ENCODE measurements around the gene ZBTB40. TPM values are rescaled to one million over a fixed set of nuclear protein-coding genes. Genes with fewer than 3 reads are reported as not detected.

Gene ZBTB40
- total RNA-seq, 1 donor from 2014 or later, result 7.4 TPM

DNA sequence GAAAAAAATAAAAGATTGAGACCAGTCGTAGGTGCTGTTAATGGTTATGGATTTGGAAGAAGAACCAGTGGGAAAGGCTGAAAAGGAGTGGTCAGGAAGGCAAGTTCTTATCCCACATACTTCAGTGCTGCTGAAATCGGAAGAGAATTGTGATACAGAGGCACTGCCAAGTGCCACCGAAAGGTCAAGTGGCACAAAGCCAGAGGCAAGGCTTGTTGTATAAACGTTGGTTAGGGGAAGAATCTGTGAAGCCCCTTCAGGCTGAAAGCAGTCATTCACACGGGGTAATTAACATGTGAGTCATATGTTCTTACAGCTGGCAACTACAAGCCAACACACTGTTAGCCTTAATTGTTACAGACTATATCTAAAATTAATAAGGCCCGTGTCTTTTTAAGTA is 48.8 kb downstream of the ZBTB40 start:
- no peak for FAIRE-seq
- DNase-seq (ENCODE audit: low read depth), result peak; percentile 59
- no peak overlapping the region for H3K4me3 ChIP-seq (ENCODE audit: low read depth, low read length)
- peaks cover 3% of the 10 kb centered on the region for H3K36me3 ChIP-seq (ENCODE audit: control insufficient read depth, insufficient read depth, low read length)
- H3K27me3 ChIP-seq (ENCODE audit: control insufficient read depth, insufficient read depth, low read length), result no peaks in the 10 kb centered on the region
- TF ChIP-seq, protein P1, sequence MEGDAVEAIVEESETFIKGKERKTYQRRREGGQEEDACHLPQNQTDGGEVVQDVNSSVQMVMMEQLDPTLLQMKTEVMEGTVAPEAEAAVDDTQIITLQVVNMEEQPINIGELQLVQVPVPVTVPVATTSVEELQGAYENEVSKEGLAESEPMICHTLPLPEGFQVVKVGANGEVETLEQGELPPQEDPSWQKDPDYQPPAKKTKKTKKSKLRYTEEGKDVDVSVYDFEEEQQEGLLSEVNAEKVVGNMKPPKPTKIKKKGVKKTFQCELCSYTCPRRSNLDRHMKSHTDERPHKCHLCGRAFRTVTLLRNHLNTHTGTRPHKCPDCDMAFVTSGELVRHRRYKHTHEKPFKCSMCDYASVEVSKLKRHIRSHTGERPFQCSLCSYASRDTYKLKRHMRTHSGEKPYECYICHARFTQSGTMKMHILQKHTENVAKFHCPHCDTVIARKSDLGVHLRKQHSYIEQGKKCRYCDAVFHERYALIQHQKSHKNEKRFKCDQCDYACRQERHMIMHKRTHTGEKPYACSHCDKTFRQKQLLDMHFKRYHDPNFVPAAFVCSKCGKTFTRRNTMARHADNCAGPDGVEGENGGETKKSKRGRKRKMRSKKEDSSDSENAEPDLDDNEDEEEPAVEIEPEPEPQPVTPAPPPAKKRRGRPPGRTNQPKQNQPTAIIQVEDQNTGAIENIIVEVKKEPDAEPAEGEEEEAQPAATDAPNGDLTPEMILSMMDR (IDR thresholded peaks at IDR 0.05; ENCODE audit: insufficient read depth, low read length, severe bottlenecking), result no peak

DNA sequence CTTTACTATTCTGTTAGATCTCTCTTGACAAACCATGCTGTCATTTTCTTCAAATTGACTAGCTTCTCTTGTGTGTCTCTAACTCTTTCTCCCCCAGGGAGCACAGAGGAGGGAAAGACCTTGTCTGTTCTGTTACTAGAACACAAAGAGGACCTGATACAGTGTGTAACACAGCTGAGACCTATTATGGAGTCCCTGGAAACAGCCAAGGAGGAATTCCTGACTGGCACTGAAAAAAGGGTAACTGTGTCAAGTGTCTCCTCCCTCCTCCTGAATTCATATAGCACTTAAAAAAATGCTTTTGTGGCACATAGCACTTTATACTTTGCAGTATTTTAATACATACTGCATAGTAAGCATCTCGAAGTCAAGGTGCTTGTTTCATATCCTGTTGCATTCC is 50.6 kb downstream of the ZBTB40 start:
- peak; percentile 40 for FAIRE-seq
- no peaks in the 10 kb centered on the region for H3K27me3 ChIP-seq (ENCODE audit: control insufficient read depth, insufficient read depth, low read length)
- DNase-seq (ENCODE audit: low read depth), result no peak
- H3K4me3 ChIP-seq (ENCODE audit: low read depth, low read length), result no peak overlapping the region
- TF ChIP-seq, protein P1 (IDR thresholded peaks at IDR 0.05; ENCODE audit: insufficient read depth, low read length, severe bottlenecking), result no peak
- H3K36me3 ChIP-seq (ENCODE audit: control insufficient read depth, insufficient read depth, low read length), result peaks cover 6% of the 10 kb centered on the region

DNA sequence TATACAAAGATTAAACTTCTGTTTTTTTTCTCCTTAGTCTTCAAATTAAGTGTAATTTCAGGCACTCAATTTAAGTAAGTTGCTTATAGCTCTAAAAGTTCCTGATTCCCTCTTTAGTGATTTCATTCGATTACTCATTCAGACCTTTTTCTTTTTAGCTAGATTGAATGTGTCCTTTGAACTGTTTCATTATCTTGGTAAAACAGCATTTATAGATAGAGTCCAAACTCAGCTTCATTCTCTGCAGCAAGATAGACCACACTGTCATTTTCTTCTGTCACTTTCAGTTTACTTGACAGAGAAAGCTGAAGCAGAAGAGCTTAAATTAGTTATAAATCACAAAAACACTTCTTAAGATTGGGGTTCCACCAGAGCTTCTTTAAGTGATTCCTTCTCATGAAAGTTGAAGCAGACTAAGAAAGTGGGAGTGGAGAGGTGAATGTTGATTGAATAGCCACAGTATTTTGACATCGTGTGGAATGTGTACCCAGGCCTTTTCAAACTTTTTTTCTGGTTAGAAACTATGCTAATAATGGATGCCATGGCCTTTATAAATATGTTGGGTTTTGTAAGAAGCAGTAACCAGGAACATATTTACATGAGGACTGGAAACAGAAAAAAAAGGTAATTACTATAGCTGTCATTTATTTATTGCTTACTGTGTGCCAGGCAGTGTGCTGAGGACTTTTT is 52.2 kb downstream of the ZBTB40 start:
- FAIRE-seq, result no peak
- Histone ChIP-seq H3K4me3 (ENCODE audit: low read depth, low read length) (no peak overlapping the region), H3K27me3 (ENCODE audit: control insufficient read depth, insufficient read depth, low read length) (no peaks in the 10 kb centered on the region), H3K36me3 (ENCODE audit: control insufficient read depth, insufficient read depth, low read length) (peaks cover 6% of the 10 kb centered on the region)
- TF ChIP-seq, protein P1 (IDR thresholded peaks at IDR 0.05; ENCODE audit: insufficient read depth, low read length, severe bottlenecking), result no peak
- no peak for DNase-seq (ENCODE audit: low read depth)

DNA sequence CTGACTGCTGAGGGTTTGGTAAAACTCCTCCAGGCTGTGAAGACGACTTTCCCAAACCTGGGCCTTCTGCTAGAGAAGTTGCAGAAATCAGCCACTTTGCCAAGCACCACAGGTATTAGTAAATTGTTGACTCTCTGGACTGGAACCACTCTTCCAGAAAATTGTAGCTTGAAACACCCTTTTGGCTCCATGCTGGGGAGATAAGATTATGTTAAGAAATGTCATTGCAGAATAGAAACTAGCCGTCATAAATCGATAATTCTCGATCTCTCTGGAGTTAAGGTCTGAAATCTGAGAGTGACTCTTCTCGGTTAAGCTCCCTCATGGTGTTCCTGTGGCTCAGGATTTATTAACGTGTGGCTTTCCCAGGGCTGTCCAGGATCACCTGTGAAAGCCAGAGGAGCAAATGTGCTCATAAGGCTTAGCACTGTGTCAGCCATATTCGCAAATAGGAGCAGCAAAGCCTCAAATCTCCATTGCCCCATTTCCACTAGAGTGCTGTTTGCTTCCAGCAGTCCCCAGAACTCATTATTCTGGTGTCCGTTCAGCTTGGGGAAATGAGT is 54.6 kb downstream of the ZBTB40 start:
- Histone ChIP-seq H3K4me3 (ENCODE audit: low read depth, low read length) (no peak overlapping the region), H3K36me3 (ENCODE audit: control insufficient read depth, insufficient read depth, low read length) (peaks cover 7% of the 10 kb centered on the region), H3K27me3 (ENCODE audit: control insufficient read depth, insufficient read depth, low read length) (no peaks in the 10 kb centered on the region)
- DNase-seq (ENCODE audit: low read depth) (no peak), FAIRE-seq (no peak)
- TF ChIP-seq, protein P1 (IDR thresholded peaks at IDR 0.05; ENCODE audit: insufficient read depth, low read length, severe bottlenecking), result no peak

DNA sequence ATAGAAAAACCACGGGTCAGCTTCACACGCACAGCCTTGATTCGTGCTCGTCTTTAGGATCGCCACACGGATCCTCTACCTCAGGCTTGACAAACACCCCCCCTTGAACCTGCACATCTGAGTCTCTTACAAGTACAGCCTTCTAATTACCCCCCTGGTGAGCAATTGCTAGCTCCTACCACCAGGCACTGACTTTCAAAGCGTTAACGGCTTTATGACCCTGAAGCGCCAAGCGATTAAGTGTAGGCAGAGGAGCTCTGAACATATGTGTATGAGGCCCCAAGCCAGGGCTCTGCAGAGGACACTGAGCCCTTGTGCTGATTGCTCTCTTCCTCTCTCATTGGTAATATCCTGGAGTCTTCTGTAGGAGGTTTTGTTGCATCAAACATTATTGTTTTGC is 55.9 kb downstream of the ZBTB40 start:
- TF ChIP-seq, protein P1 (IDR thresholded peaks at IDR 0.05; ENCODE audit: insufficient read depth, low read length, severe bottlenecking), result no peak
- FAIRE-seq (no peak), DNase-seq (ENCODE audit: low read depth) (no peak)
- Histone ChIP-seq H3K27me3 (ENCODE audit: control insufficient read depth, insufficient read depth, low read length) (no peaks in the 10 kb centered on the region), H3K36me3 (ENCODE audit: control insufficient read depth, insufficient read depth, low read length) (peaks cover 14% of the 10 kb centered on the region), H3K4me3 (ENCODE audit: low read depth, low read length) (no peak overlapping the region)

All from bronchial epithelial cell (primary cell).